ENCODE measurements around the gene TMEM167B.
"Not testable (repeated sequence)": the region's sequence is repeated elsewhere in the genome, so short reads cannot be mapped to it uniquely, and the experiment has no call there.

TMEM167B gene

DNA sequence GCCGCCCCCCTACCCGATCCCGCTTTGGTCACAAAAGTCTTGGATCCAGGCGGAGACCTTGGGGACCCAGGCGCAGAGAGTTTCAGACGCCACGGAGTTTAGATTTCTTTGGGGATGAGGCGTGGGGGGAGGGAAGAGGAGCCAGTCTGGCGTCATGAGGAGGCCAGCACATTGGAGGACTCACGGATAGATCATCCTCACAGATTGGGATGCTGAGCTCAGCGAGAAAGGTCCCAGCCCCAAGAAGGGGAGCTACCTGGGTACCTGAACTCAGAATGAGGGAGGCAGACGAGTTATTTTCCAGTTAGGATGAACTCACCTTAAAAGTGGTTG, 23.7 kb downstream of the TMEM167B start:
- no peak for DNase-seq

DNA sequence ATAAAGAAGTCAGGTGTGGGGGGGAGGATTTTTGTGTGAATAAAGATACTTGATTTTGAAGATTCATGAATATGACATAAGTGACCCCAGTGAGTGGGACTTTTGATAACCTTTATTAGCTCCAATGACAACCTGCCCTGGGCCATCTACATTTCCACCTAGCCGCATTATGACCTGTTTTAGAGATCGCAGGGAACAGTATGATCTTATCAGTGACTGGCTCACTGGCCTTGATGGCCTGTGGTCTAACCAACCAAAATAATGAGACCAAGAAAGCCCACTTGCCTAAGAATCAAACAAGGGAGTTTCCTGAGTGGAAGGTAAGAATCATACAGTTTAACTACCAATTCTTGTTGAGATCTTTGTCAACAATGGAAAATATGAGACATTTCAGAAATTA, 25.1 kb downstream of the TMEM167B start:
- DNase-seq, result no peak

DNA sequence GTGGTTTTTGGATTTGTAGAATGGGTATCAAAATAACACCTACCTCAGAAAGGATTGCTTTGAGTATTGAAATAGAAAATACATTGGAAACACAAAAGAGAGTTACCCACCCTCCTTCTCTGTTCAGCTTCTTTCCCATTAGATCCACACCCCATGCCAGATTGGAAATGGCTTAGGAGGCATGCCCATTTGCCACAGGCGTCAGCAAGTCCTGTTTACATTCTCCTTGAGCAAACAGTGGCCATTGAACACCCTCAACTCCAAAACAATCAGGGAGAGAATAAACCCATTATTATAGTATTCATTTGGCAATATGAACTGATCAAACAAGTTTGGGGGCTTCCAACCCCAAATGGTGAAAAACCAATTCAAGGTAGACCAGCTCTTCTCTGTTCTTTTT, 25.7 kb downstream of the TMEM167B start:
- no peak for DNase-seq

DNA sequence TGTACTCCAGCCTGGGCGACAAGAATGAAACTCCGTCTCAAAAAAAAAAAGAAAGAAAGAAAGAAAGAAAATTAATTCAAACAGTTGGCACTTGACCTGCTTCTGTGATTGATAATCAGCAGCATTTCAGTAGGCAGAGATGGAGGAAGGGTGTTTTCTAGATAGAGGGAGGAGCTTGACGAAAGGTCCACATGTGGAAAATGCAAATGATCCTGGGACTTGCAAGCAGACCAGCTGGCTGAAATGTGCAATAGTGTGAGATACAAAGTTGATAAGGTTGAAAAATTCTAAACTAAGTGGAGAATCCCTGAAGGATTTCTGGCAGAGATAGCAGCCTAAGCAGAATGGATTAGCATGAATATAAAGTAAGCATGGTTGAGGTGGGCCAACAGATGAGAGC, 27.5 kb downstream of the TMEM167B start:
- no peak for DNase-seq

DNA sequence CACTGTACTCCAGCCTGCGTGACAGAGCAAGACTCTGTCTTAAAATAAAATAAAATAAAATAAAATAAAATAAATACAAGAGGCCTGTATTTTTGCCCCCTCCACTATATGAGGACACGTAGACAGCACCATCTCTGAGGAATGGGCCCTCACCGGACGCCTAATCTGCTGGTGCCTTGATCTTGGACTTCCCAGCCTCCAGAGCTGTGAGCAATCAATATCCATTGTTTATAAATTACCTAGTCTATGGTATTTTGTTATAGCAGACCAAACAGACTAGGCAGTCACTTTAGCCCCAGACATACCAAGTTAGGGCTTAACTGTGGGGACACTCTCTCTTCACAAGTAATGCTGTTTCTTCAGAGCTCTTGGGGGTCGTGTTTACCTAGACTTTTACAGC, 29.8 kb downstream of the TMEM167B start:
- DNase-seq, result no peak

DNA sequence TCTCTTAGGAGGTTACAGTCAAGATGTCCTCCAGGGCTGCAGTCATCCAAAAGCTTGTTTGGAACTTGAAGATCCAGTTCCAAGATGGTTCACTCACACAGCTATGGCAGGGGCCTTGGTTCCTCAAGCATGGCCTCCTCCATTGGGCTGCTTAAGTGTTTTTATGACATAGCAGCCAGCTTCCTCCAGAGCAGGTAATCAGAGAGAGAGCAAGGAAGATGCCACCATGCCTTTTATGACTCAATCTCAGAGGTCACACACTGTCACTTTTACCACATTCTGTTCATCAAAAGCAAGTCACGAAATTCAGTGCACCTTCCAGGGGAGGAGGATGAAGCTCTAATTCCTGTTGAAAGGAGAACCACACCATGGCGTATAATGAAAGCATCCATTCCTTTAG, 40.5 kb downstream of the TMEM167B start:
- no peak for DNase-seq

DNA sequence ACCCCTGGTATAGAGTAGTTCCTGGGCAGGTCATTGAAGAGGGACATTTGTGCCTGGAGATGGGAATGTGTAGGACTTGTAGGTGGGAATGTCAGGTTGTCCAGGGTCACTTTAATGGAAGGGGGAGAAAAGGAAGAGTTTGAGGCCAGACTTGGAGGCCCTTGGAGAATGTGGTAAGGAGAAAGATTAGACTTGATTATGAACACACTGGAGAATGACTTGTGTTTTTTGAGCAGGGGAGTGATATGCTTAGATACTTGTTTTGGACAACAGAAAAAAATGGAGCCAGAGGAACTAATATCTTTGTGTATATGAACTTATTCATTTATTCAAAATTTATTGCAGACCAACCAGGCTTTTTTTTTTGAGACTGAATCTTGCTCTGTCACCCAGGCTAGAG, 41.2 kb downstream of the TMEM167B start:
- no peak for DNase-seq

DNA sequence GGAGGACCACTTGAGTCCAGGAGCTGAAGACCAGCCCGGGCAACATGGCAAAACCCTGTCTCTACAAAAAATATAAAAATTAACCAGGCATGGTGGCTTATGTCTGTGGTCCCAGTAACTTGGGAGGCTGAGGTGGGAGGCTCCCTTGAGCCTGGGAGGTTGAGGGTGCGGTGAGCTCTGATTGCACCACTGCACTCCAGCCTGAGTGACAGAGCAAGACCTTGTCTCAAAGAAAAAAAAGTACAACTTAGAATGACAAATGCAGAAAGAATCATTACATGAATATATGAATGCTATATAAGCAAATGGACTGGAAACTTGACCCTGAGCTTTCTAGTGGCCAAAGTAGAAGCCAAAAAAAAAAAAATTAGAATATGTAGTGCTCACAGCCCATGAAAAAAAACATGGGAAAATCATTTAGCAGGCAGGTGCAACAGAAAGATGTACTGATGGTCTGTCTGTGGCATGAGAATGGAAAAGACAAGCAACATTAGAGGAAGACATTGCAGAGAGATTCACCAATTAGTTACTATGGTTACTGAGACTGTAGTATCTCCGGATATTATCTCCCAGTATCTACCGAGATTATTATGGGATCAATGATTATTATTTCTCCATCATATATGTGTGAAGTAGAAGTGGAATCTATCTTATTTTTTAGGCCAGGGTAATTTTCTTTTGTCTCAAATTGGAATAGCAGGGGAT, 42.6 kb downstream of the TMEM167B start:
- no peak for DNase-seq

DNA sequence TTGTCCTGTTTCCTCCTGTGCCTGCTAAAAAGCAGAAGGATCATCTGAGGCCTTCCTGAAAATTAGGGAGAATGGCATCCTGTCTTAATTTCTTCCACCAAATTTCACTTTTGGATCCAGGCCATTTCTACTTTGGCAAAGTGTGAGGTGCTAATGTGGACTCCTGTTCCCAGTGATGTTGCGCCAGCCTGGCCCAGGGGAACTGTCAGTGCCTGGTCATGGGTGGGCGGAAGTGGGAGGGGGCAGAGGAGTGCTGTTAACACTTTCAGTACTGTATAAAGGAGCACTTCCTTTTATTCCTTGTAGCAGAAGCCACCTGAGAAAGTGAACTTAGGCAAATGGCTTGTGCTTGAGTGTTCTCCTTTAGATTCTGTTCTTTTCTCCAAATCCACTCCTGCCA, 43.3 kb downstream of the TMEM167B start:
- no peak for DNase-seq

DNA sequence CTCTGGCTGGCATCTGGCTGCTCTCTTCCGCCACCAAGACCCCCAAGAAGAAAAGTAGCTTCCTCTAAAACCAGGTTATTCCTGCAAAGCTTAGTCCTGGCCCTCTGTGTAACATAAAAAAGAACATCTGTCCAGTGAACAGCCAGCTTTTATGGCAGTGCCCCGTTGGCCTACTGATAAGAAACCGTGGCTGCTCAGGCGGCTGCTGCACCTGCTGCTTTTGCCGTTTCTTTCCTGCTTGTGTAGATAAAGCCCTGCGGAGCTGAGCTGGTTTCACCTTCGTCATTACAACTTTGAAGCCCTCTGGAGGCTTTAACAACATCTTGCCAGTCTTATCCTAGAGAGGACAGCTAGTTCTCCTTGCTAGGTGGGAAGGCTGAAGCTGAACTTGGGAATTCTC, 43.9 kb downstream of the TMEM167B start:
- DNase-seq, result no peak

DNA sequence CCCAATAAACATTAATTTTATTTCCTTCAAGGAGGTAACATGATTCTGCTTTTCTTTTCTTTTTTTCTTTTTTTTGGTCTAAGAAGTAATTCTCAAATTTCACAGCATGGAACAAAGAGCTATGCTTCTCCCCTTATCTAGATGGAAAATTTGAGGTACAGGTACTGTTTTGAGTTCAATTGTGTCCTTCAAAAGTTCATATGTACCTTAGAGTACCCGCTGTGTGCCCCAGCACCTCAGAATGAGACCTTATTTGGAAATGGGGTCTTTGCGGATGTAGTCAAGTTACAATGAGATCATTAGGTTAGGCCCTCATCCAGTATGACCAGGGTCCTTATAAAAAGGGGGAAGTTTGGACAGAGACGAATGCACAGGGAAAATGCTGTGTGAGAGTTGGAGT, 45.4 kb downstream of the TMEM167B start:
- DNase-seq, result no peak

DNA sequence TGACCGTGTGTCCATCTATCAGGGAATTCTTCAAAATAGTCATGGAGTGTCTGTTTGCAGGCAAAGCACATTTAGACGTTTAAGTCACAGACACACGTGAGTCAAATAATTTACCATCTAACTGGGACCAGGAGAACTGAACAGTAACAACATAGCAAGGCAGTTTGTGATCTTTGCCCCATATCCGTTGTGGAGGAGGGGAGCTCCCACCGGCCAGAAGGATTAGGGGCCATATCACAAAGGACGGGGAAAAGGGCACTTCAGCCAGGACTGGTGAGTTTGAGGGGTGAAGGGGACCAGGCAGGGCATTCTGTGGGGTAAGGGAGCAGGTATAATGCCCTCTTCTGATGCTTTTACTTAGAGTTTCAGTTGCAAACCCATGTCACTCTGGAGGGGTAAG, 46.2 kb downstream of the TMEM167B start:
- no peak for DNase-seq

DNA sequence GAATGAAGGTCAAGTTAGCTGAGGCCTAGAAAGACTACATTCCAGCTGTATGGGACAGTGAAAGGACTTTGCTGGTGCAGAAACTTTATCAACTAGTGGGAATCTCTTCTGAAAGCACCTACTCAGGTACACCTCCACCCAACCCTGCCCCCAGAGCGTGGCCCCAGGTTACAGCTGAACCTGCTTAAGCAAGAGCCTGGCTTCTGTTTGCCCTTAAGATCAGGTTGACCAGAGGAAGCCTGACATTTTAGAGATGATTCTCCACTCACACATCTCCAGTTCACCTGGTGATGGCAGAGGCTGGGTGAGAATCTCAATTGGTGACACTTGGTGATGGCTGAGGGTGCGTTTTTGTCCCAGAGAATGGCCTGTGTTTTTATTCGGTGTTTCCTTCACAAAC, 47.4 kb downstream of the TMEM167B start:
- no peak for DNase-seq

DNA sequence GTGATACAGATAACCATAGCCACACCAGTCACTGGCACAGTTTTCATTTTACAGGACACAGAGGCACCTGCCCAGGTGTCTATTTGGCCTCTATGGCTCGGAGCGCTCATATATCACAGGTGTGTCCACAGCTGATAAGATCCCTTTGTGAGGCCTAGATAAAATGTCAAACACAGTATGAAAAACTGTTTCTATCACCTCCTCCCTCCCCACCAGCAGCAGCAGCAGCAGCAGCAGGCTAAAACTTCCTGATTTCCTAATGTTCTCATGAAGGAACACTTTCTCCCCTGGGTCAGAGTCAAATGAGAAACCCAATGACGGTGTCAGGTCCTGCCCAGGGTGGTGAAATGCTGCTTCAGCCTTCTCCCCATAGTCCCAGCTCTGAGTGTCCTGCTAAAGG, 47.8 kb downstream of the TMEM167B start:
- DNase-seq, result no peak

DNA sequence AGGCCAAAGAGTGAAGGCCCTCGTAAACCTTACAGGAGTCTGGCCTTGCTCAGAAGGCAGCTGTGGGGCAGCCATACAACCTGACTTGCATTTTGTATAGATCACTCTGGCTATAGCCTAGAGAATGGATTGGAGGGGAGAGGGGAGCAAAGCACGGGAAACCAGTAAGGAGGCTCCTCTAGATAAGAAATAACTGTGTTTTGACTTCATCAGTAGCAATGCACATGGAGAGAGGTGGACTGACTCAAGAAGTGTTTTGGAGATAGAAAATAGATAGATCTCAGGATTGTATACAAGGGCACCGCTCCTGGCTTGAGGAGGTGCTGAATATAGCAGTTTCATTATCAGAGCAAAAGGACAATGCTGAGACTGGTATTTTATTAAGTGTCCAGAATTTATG, 49.8 kb downstream of the TMEM167B start:
- DNase-seq, result no peak

DNA sequence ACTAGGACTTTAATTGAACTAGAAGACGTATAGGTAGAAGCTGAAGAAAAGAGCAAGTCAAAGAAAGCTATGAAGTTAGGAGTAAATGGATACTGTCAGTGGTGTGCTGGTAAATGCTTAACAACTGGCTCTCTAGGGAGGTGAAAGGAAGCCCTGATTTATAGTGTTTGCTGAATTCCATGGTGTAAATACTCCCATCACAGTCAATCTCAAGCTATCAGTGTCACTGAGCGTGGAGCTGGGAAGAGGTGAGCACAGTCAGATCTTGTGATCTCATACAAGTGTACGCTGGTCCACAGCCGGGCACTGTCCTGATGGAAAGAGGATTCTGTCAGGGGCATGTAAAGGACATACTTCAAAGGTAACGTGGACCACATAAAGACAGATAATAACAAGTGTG, 51.7 kb downstream of the TMEM167B start:
- DNase-seq, result no peak

DNA sequence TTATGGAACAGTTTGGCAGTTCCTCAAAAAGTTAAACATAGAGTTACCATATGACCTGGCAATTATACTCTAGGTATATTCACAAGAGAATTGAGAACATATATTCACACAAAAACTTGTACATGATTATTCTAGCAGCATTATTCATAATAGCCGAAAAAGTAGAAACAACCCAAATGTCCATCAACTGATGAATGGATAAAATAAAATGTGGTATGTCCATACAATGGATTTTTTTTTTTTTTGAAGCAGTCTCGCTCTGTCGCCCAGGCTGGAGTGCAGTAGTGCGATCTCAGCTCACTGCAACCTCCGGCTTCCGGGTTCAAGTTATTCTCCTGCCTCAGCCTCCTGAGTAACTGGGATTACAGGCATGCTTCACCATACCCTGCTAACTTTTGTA, 52.2 kb downstream of the TMEM167B start:
- not testable (repeated sequence) for DNase-seq

Data from 8988T (cell line).